ENCODE measurements around the gene COMMD9.

COMMD9 gene

GRCh38 chr11:36251823-36252222 lies 37.4 kb downstream of the COMMD9 start:
- no peak for DNase-seq

- DNase-seq, result no peak
Observed at GRCh38 chr11:36249246-36249645, 40.0 kb downstream of the COMMD9 start.

GRCh38 chr11:36248436-36248835 lies 40.8 kb downstream of the COMMD9 start:
- DNase-seq, result no peak

- DNase-seq, result no peak
Observed at GRCh38 chr11:36247493-36247892, 41.7 kb downstream of the COMMD9 start.

- DNase-seq, result no peak
Observed at GRCh38 chr11:36243641-36244040, 45.6 kb downstream of the COMMD9 start.

- DNase-seq, result no peak
Observed at GRCh38 chr11:36241497-36241896, 47.7 kb downstream of the COMMD9 start.

- DNase-seq, result no peak
Observed at GRCh38 chr11:36240801-36241200, 48.4 kb downstream of the COMMD9 start.

GRCh38 chr11:36240173-36240572 lies 49.1 kb downstream of the COMMD9 start:
- no peak for DNase-seq

- no peak for DNase-seq
Observed at GRCh38 chr11:36239636-36240035, 49.6 kb downstream of the COMMD9 start.

GRCh38 chr11:36238881-36239280 lies 50.3 kb downstream of the COMMD9 start:
- no peak for DNase-seq

GRCh38 chr11:36238036-36238631 lies 51.1 kb downstream of the COMMD9 start:
- DNase-seq, result no peak

- no peak for DNase-seq
Observed at GRCh38 chr11:36237391-36237790, 51.8 kb downstream of the COMMD9 start.

GRCh38 chr11:36235750-36236149 lies 53.5 kb downstream of the COMMD9 start:
- no peak for DNase-seq

- no peak for DNase-seq
Observed at GRCh38 chr11:36234825-36235224, 54.4 kb downstream of the COMMD9 start.

GRCh38 chr11:36233204-36233603 lies 56.0 kb downstream of the COMMD9 start:
- no peak for DNase-seq

- no peak for DNase-seq
Observed at GRCh38 chr11:36230779-36231699, 58.2 kb downstream of the COMMD9 start.

GRCh38 chr11:36229091-36229705 lies 60.0 kb downstream of the COMMD9 start:
- DNase-seq, result no peak

GRCh38 chr11:36228689-36229088 lies 60.5 kb downstream of the COMMD9 start:
- DNase-seq, result no peak

- no peak for DNase-seq
Observed at GRCh38 chr11:36227044-36227443, 62.2 kb downstream of the COMMD9 start.

- DNase-seq, result no peak
Observed at GRCh38 chr11:36224209-36224882, 64.9 kb downstream of the COMMD9 start.

- no peak for DNase-seq
Observed at GRCh38 chr11:36222831-36223635, 66.2 kb downstream of the COMMD9 start.
